Fibroblast of mammary gland (primary cell): ENCODE measurements around the gene AKAP13.

ENCODE experiments used
- DNase-seq: peaks from one replicate; pipeline ENCODE4 v3.0.0-alpha.2; 2010; ENCODE audit warnings: low read depth
- H3K4me3 ChIP-seq: 2 replicates; pipeline ENCODE4 v1.5.1; 2011; ENCODE audit warnings: low read depth, mild to moderate bottlenecking, low read length, moderate library complexity; ENCODE audit not compliant: control insufficient read depth
- CTCF ChIP-seq: conservative IDR thresholded peaks from 2 replicates; pipeline ENCODE4 v1.5.1; 2011; ENCODE audit warnings: low read depth, low read length, inconsistent platforms; ENCODE audit not compliant: control insufficient read depth, insufficient read depth

The AKAP13 gene

GRCh38 chr15:85592148-85592547, 211.7 kb downstream of the AKAP13 start:
- no peak overlapping the region for H3K4me3 ChIP-seq
- TF ChIP-seq CTCF: peak; percentile 40
- peak; percentile 83 for DNase-seq

GRCh38 chr15:85593809-85594445, 213.5 kb downstream of the AKAP13 start:
- no peak overlapping the region for H3K4me3 ChIP-seq
- no peak for TF ChIP-seq CTCF
- DNase-seq: no peak

- no peak for DNase-seq
- H3K4me3 ChIP-seq: no peak overlapping the region
- TF ChIP-seq CTCF: no peak
Observed at GRCh38 chr15:85595804-85596536, 215.6 kb downstream of the AKAP13 start.

- TF ChIP-seq CTCF: no peak
- no peak overlapping the region for H3K4me3 ChIP-seq
- no peak for DNase-seq
Observed at GRCh38 chr15:85597155-85597815, 216.9 kb downstream of the AKAP13 start.

DNA sequence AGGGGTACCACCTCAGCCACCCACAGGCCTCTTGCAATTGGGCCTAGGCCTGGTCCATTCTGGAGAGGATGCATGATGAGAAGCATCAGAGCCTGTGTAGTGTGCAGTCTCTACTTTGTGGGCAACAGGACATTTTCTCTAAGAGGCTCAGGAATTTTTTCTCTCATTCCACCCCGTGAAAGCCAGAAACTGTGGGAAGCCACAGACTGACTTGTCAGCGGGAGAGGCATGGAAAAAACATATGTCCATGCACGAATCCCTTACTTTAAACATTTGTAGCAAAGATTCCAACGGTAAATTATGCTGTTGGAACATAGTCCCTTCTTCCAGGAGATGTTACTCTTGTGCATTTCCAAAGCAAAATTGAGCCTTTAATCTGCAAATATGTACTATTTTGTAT, 217.8 kb downstream of the AKAP13 start:
- DNase-seq: no peak
- H3K4me3 ChIP-seq: no peak overlapping the region
- TF ChIP-seq CTCF: no peak

- no peak for DNase-seq
- H3K4me3 ChIP-seq: no peak overlapping the region
- TF ChIP-seq CTCF: no peak
Observed at GRCh38 chr15:85598718-85599398, 218.5 kb downstream of the AKAP13 start.
